Measurements from ENCODE around the gene ARMC10.
"Not testable (repeated sequence)": the region's sequence is repeated elsewhere in the genome, so short reads cannot be mapped to it uniquely, and the experiment has no call there.

Gene ARMC10

DNA sequence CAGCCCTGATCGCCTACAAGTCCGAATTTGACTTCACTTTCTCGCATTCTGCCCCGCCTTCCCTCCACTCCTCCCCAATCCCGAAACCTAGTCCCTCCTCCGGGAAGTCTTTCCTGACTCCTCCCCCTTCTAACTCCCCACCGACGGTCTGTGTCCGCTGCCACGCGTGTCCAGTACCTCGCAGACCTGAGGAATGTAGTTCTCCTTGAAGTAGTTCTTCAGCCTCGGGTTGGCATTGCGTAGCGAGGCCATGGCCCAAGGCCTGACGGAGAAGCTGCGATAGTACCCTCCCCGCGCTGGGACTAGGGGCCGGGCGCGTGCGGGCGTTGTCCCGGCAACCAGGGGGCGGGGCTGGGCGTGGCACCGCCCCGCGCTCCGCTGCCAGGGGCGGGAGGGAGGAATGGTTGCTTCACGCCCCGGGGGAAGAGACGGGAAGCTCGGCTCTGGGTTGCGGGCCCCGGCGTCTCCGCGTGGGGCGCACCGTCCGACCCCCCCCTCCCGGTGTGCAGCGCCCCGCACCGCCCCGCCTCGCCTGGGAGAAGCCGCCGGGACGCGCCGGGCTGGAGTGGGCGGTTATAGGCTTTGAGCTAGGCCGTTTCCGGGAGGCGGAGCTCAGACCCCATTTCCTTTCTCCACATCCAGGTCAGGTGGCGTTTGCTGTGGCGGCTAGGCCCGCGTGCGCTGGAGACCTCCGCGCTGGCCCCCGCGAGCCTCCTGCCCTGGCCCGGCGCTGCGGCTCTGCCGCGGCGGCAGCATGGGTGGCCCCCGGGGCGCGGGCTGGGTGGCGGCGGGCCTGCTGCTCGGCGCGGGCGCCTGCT is at the start of gene ARMC10, which contains the start of gene FBXL13:
ARMC10 (plus strand) TSS at position 622 of the 818 bp plus-strand sequence; CDS start at position 755, 133 bp downstream.
FBXL13 (minus strand) TSS at position 278 of the 818 bp plus-strand sequence.
- peak; percentile 68 for DNase-seq

DNA sequence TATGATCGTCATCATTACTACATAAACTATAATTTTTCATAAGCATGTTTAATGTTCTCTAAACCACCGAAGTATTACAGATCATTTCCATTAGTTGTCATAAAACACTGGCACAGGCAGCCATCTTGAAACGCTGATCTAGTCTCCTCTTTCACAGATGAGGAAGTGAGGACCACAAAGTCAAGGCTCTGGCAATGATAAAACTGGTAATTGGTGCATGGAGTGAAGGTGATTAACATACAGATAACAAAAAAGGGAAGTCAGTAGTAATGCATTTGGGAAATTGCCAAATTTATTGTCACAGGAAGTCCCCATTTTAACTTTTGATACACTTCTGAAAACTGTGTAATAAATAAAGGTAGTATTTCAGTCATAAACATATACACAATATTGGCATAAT is 49.6 kb upstream of the ARMC10 start:
- DNase-seq: no peak

DNA sequence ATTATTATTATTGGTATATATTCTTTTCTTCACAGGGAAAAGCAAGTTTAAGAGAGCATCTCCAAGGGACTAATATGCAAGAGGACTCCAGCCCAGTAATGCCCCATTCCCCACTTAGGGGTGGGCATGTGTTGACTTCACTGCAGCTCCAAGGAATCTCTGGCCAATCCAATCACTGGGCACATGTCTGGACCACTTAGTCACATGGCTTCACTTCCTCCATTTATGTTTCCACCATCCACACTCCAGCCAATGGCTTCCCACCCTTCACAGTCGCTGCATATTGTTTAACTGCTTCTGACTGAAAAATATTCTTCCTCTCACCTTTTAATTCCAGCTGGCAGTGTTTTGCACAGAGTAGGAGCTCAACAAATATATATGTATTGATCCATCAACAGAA is 43.9 kb upstream of the ARMC10 start:
- DNase-seq: no peak

DNA sequence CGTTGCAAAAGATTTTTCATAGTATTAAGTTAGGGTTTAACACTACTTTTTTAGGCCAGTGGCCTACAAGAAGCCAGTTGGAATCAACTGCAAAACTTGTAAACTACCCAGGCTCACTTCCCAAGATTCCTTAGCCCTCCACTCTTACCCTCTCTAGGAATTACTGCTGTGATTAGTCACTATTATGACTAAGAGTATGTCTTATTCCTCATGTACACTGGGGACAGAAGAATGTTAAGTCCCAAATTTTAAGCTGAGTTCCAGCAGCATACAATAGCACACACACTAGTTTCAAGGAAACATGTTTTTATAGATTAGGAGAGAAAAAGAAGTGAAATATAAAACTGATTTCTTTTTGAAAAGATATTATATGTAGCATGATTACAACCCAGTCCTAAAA is 43.2 kb upstream of the ARMC10 start:
- no peak for DNase-seq

DNA sequence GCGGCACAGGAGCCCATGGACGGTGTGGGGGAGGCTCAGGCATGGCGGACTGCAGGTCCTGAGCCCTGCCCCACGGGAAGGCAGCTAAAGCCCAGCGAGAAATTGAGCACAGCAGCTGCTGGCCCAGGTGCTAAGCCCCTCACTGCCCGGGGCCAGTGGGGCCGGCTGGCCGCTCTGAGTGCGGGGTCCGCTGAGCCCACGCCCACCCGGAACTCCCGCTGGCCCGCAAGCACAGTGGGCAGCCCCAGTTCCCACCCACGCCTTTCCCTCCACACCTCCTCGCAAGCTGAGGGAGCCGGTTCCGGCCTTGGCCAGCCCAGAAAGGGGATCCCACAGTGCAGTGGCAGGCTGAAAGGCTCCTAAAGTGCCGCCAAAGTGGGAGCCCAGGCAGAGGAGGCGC is 40.6 kb upstream of the ARMC10 start:
- DNase-seq: not testable (repeated sequence)

DNA sequence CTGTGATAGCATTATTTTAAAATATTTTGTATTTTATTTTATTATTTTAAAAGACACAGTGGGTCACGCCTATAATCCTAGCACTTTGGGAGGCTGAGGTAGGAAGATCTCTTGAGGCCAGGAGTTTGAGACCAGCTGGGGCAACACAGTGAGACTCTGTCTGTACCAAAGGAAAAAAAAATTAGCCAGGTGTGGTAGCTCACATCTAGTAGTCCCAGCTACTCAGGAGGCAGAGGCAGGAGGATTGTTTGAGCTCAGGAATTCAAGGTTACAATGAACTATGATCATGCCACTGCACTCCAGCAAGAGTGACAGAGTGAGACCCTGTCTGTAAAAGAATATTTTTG is 37.5 kb upstream of the ARMC10 start:
- DNase-seq: no peak

DNA sequence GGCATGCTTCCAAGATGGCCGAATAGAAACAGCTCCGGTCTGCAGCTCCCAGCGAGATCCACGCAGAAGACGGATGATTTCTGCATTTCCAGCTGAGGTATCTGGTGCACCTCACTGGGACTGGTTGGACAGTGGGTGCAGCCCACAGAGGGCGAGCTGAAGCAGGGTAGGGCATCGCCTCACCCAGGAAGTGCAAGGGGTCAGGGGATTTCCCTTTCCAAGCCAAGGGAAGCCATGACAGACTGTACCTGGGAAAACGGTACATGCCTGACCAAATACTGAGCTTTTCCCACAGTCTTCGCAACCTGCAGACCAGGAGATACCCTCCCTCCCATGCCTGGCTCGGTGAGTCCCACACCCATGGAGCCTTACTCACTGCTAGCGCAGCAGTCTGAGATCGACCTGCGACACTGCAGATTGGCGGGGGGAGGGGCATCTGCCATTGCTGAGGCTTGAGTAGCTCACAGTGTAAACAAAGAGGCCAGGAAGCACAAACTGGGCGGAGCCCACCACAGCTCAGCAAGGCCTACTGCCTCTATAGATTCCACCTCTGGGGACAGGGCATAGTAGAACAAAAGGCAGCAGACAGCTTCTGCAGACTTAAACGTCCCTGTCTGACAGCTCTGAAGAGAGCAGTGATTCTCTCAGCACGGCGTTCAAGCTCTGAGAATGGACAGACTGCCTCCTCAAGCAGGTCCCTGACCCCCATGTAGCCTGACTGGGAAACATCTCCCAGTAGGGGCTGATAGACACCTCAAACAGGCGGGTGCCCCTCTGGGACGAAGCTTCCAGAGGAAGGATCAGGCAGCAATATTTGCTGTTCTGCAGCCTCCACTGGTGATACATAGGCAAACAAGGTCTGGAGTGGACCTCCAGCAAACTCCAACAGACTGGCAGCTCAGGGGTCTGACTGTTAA is 36.9 kb upstream of the ARMC10 start:
- DNase-seq: not testable (repeated sequence)

DNA sequence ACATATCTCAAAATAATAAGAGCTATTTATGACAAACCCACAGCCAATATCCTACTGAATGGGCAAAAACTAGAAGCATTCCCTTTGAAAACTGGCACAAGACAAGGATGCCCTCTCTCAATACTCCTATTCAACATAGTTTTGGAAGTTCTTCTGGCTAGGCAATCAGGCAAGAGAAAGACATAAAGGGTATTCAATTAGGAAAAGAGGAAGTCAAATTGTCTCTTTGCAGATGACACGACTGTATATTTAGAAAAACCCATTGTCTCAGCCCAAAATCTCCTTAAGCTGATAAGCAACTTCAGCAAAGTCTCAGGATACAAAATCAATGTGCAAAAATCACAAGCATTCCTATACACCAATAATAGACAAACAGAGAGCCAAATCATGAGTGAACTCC is 33.1 kb upstream of the ARMC10 start:
- not testable (repeated sequence) for DNase-seq

DNA sequence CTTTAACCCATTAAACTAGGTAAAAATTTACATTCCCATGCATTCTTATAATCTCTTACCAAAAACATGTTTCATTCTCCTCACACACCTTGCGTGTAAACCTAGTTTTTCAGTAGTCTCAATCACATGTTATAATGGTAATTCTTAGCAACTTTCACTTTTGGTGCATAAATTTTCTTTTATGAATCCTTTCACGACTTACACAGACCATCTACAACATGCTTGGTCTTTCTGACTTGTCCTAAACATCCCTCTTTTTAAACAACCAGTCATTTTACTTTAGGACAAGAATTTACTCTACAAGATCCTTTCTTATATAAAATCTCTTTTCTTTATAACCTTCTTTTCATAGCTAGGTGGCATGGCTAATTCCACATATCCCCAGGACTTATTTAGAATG is 26.1 kb upstream of the ARMC10 start:
- DNase-seq: no peak

DNA sequence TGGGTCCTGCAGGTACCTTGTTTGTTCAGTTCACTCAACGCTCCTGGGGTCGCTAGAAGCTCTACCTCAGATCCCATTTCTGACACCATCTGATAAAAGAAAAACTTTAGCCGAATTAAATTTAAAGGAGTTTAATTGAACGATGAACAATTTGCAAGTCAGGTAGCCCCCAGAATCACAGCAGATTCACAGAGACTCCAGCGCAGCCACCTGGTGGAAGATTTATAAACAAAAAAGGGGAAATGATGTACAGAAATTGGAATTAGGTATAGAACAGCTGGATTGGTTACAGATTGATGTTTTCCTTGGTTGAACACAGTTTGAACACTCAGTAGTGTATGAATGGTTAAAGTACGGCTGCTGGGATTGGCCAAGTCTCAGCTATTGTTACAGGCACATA is 23.4 kb upstream of the ARMC10 start:
- no peak for DNase-seq

DNA sequence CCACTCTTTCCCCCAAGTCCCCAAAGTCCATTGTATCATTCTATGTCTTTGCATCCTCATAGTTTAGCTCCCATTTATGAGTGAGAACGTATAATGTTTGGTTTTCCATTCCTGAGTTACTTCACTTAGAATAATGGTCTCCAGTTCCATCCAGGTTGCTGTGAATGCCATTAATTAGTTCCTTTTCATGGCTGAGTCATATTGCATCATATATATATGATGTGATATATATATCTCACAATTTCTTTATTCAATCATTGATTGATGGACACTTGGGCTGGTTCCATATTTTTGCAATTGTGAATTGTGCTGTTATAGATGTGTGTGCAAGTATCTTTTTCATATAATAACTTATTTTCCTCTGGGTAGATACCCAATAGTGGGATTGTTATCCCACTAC is 18.9 kb upstream of the ARMC10 start:
- not testable (repeated sequence) for DNase-seq

DNA sequence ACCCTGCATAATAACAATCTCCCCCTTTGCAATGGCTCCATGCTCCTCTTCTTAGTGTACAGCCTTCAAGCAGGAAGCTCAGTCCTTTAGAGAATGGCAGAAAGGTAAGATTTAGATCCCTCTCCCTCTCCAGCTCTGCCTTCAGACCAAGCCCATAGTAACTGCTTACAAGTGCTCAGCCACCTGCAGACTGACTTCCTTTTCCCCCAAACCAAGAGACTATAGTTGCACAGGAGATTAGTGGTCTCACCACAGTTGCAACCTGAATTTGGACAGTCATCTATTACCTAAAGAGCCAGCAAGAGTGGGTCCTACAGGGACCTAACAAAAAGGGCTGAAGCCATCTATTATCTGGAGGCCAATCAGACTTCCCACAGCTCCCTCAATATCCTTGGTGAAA is 16.8 kb upstream of the ARMC10 start:
- no peak for DNase-seq

DNA sequence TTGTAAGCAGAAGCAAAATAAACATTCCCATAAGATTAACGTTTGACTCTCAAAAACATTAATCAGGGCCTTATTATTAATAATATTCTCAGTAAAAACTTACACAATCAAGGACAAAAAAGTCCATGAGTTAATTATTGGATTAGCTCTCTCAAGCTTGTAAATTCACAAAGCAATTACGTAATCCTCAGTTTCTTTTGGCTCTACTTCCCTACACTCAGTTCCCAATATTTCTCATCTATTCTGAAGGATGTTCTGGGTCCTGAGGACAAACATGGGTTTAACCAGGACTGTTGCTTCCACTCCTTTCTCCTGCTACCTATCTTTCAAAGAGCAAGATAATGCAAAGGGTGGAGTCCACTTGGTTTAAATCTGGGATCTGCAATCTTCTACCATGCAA is 15.5 kb upstream of the ARMC10 start:
- no peak for DNase-seq

DNA sequence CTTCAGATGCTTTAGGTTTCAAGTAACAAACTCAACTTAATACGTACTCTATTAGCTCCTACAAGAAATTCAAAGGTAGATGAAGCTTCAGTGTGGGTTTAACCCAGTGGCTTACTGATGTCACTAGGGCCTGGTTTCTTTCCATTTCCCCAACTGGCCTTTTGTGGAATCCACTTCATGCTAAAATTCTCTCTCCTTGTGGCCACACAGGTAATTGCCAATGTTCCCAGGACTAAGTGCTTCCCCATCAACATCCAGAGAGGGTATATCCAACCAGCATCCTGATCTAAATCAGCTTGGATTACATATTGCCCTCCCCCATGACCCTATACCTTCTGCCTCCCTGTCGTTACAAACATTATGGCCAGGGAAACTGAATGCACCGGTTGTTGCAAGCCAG is 11.0 kb upstream of the ARMC10 start:
- DNase-seq: no peak

DNA sequence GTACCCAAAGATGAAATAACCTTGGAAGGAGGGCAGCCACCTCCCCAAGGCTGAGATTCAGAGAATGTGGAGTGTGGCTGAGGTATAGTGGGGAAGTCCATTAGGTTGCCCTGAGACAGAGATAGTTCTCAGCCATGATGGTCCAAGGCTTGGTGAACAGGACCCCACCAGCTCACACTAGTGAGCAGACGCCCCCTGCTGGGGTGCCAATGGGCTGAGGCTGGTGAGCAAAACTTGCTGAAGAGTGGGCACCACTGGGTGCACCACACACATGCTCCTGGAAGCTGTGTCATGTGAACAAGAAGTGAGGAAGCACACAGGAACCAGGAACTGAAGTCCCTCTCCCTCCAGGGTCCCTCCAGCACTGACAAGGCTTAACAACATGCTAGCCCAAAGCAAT is 9.3 kb upstream of the ARMC10 start:
- DNase-seq: peak; percentile 17

DNA sequence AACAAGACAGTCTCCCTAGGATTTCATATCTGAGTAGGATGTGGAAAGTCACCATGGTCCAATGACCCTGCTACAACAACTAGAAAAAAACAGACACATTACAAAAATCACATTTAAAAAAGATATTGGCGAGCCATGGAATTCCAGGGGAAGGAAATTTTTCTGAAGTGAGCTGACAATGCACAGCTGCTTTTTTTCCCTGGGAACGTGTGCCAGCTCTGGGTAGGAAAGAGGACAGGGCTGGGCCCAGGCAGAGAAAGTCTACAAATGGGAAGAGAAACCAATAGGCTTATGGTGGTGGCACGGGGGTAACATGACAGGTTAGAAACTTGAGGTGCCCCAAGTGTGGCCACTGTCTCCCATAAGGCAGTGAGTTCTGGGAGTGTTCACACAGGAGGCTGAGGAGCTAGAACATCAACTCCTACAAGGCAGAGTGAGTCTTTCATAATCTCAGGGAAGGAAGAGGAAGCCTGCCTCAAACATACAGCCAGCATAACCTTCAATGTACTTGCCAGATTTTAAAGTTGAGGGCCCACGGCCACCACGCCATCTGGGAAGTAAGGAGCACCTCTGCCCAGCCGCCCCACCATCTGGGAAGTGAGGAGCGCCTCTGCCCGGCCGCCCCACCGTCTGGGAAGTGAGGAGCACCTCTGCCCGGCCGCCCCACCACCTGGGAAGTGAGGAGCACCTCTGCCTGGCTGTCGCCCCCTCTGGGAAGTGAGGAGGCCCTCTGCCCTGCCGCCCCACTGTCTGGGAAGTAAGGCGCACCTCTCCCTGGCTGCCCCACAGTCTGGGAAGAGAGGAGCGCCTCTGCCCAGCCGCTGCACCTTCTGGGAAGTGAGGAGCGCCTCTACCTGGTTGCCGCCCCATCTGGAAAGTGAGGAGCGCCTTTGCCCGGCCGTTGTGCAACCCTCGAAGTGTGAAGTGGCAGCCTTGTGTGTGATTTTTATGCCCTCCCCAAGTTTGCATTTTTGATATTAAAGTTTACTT is 6.2 kb upstream of the ARMC10 start:
- DNase-seq: no peak

DNA sequence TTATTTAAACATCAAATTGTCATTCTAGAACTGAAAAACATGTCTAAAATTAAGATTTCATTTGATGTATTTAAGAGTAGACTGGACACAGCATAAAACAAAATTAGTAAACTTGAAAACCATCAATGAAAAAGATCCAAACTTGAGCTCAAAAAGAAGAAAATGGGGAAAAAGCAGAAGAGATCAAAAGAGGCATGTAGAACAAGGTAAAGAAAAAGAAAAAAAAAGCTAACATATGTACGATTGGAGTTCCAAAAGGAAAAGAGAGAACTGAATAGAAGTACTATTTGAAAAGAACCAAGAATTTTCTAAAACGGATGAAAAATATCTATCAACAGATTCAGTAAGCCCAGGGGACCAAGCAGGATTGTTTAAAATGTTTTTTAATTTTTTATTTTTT is 3.9 kb upstream of the ARMC10 start:
- DNase-seq: no peak

DNA sequence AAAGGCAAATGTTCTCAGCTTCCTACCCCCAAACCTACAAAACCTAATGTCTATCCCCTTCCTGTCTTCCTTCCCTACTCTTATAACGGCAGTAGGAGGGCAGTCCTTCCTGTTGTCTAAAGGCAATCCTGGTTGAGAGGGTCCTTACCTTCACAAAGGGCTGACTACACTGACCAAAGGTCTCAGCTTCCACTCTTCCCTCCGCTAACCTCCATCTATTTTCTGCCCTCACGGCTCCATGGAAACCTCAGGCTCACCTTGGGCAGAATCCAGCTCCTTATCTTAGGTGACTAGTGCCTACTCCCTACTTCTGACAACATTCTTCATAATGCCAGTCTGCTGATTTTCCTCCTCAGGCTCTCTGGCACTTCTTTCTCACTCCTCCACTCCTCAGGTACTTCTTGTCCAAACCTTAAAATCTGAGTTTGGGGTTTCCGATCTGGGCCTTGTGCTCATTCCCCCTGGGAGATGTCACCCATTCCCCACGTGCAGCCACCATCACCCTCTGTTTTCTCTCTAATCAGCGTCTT is 886 bp upstream of the ARMC10 start:
- no peak for DNase-seq

DNA sequence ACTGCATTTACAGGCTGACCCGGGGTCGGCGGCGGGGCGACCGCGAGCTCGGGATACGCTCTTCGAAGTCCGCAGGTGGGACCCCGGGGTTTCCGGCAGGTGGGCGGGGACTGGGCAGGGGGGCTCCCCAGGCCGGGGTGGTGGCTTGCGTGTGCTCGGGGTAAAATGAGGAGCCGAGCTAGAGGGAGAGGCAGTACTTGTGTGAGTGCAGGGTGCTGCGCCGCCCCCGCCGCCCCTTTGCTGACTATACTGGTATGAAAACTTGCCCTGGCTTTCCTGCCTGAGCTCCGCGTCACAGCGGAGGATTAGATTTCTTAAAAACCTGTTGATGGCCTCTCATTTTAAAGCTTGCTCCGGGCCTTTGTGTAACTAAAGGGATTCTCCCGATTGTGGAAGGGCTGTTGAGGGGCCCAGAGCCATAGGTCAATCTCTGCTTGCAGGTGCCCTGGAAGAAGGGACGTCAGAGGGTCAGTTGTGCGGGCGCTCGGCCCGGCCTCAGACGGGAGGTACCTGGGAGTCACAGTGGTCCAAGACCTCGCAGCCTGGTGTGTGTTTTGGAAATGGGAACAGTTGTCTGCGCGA is 488 bp downstream of the ARMC10 start:
- DNase-seq: no peak

DNA sequence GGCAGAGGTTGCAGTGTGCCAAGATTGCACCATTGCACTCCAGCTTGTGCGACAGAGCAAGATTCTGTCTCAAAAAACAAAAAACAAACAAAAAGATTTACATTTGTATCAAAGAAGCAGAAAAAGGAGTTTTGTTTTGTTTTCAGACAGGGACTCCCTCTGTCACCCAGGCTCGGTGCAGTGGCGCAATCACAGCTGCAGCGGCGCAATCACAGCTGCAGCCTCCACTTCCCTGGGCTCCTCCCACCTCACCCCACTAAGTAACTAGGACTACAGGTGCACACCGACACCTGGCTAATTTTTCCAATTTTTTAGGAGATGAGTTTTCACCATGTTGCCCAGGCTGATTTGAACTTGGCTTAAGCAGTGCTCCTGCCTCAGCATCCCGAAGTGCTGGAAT is 1.8 kb downstream of the ARMC10 start:
- no peak for DNase-seq

DNA sequence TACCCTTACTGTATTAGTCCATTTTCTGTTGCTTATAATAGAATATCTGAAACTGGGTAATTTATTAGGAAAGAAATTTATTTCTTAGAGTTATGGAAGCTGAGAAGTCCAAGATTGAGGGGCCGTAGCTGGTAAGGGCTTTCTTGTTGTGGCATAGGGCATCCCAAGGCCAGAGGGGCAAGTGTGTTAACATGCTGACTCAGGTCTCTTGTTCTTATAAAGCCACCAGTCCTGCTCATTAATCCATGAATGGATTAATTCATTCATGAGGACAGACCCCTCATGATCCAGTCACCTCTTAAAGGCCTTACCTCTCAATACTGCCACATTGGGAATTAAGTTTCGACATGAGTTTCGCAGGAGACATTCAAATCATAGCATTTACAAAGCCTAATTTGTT is 2.4 kb downstream of the ARMC10 start:
- no peak for DNase-seq

DNA sequence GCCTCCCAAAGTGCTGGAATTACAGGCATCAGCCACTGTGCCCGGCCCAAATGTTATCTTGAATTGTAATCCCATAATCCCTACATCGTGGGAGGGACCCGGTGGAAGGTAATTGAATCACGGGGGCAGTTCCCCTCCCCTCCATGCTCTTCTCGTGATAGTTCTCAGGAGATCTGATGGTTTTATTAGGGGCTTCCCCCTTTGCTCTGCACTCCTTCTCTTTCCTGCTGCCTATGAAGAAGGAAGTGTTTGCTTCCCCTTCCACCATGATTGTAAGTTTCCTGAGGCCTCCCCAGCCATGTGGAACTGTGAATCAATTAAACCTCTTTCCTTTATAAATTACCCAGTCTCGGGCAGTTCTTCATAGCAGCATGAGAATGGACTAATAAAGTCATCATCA is 3.3 kb downstream of the ARMC10 start:
- not testable (repeated sequence) for DNase-seq

All from NCI-H1048 (cell line).